Liver (tissue), 9 donors: ENCODE results near the gene KPNA4. TPM values are rescaled to one million over a fixed set of nuclear protein-coding genes. Genes with fewer than 3 reads are reported as not detected.

Experiments
- DNase-seq: peaks from one replicate; pipeline ENCODE4 v3.0.0-alpha.2; 2017; ENCODE audit warnings: low spot score
- H3K27ac ChIP-seq, 2 donors: one replicate each; pipeline ENCODE4 v1.7.0; 2013; ENCODE audit warnings: inconsistent platforms in 2 of 2, low read length in 2 of 2, control low read depth in 1 of 2, low read depth in 1 of 2, mild to moderate bottlenecking in 1 of 2
- H3K27me3 ChIP-seq, 4 donors: one replicate each; pipeline versions ENCODE4 v1.6.1 to v1.7.0; 2013; ENCODE audit warnings: low read length in 3 of 4, inconsistent platforms in 1 of 4, mild to moderate bottlenecking in 1 of 4, moderate library complexity in 1 of 4; ENCODE audit not compliant: control insufficient read depth in 4 of 4, insufficient read depth in 4 of 4
- H3K36me3 ChIP-seq, 4 donors: one replicate each; pipeline versions ENCODE4 v1.6.1 to v1.7.0; 2013; ENCODE audit warnings: low read length in 3 of 4, mild to moderate bottlenecking in 3 of 4, low read depth in 1 of 4, moderate library complexity in 1 of 4; ENCODE audit not compliant: control insufficient read depth in 4 of 4, insufficient read depth in 3 of 4
- H3K4me1 ChIP-seq, 4 donors: one replicate each; pipeline versions ENCODE4 v1.6.1 to v1.7.0; 2013; ENCODE audit warnings: low read length in 3 of 4, mild to moderate bottlenecking in 3 of 4, moderate library complexity in 1 of 4; ENCODE audit not compliant: control insufficient read depth in 4 of 4, insufficient read depth in 4 of 4
- H3K4me3 ChIP-seq, 3 donors: one replicate each; pipeline versions ENCODE4 v1.6.1 to v1.7.0; 2013; ENCODE audit warnings: low read length in 3 of 3, control low read depth in 1 of 3, low read depth in 1 of 3, mild to moderate bottlenecking in 1 of 3
- H3K9ac ChIP-seq, 2 donors: one replicate each; pipeline ENCODE4 v1.7.0; 2013; ENCODE audit warnings: low read length in 2 of 2, mild to moderate bottlenecking in 2 of 2, moderate library complexity in 2 of 2, control low read depth in 1 of 2, low read depth in 1 of 2
- H3K9me3 ChIP-seq, 4 donors: one replicate each; pipeline versions ENCODE4 v1.6.1 to v1.7.0; 2013; ENCODE audit warnings: low read length in 3 of 4; ENCODE audit not compliant: control insufficient read depth in 4 of 4
- EGR1 ChIP-seq, 2 donors: IDR thresholded peaks; 2 replicates each; pipeline ENCODE4 v1.6.1; 2016 to 2018; ENCODE audit warnings: antibody characterized with exemption in 2 of 2, low read depth in 2 of 2
- FOXA1 ChIP-seq: IDR thresholded peaks from 2 replicates; pipeline ENCODE4 v1.6.1; 2016; ENCODE audit warnings: antibody characterized with exemption
- FOXA2 ChIP-seq: IDR thresholded peaks from 2 replicates; pipeline ENCODE4 v1.6.1; 2016; ENCODE audit warnings: antibody characterized with exemption
- GABPA ChIP-seq, 2 donors: IDR thresholded peaks in 1 of 2; conservative IDR thresholded peaks in 1 of 2; 2 replicates each; pipeline ENCODE4 v1.6.1; 2016; ENCODE audit warnings: antibody characterized with exemption in 2 of 2, mild to moderate bottlenecking in 1 of 2, moderate library complexity in 1 of 2
- HNF4G ChIP-seq: IDR thresholded peaks from 2 replicates; pipeline ENCODE4 v1.6.1; 2016; ENCODE audit warnings: antibody characterized with exemption
- JUND ChIP-seq, 2 donors: IDR thresholded peaks; 2 replicates each; pipeline ENCODE4 v1.6.1; 2016; ENCODE audit warnings: antibody characterized with exemption in 2 of 2
- MAX ChIP-seq: IDR thresholded peaks from 2 replicates; pipeline ENCODE4 v1.6.1; 2016; ENCODE audit warnings: antibody characterized with exemption
- NR2F2 ChIP-seq: IDR thresholded peaks from 2 replicates; pipeline ENCODE4 v1.6.1; 2016; ENCODE audit warnings: antibody characterized with exemption
- RAD21 ChIP-seq, 2 donors: IDR thresholded peaks; 2 replicates each; pipeline ENCODE4 v1.6.1; 2016; ENCODE audit warnings: antibody characterized with exemption in 2 of 2, mild to moderate bottlenecking in 2 of 2
- RXRA ChIP-seq, 2 donors: IDR thresholded peaks; 2 replicates each; pipeline ENCODE4 v1.6.1; 2017 to 2018; ENCODE audit warnings: antibody characterized with exemption in 2 of 2, mild to moderate bottlenecking in 1 of 2
- SP1 ChIP-seq: IDR thresholded peaks from 2 replicates; pipeline ENCODE4 v1.6.1; 2018; ENCODE audit warnings: antibody characterized with exemption, mild to moderate bottlenecking
- TAF1 ChIP-seq: conservative IDR thresholded peaks from 2 replicates; pipeline ENCODE4 v1.6.1; 2016; ENCODE audit warnings: antibody characterized with exemption, mild to moderate bottlenecking
- YY1 ChIP-seq: IDR thresholded peaks from 2 replicates; pipeline ENCODE4 v1.6.1; 2016; ENCODE audit warnings: antibody characterized with exemption, mild to moderate bottlenecking
- WGBS: extraction: QIAGEN DNeasy Blood & Tissue Kit; methylation state at CpG from one replicate; pipeline ENCODE4 v1.1.7; 2013; 5-methylcytosine and 5-hydroxymethylcytosine counted together
- polyA plus RNA-seq, 2 donors: library from polyadenylated mRNA; stranded (reverse) in 1 of 2; unstranded in 1 of 2; fragments of 200-250 nt in 1 of 2; fragments of >200 nt in 1 of 2; fragmentation: Nextera tagmentation in 1 of 2; extraction: Ambion mirVana in 1 of 2; gene quantifications; one replicate each; pipeline versions ENCODE4 v1.2.1 to v1.2.3, GENCODE V29; 2013 to 2015
- total RNA-seq, 2 donors: library from RNA; depleted of rRNA; stranded (reverse); fragments of >200 nt; gene quantifications; one replicate each; pipeline ENCODE4 v1.2.3, GENCODE V29; 2014
- TF ChIP-seq, protein P1 (sequence below): IDR thresholded peaks from 2 replicates; pipeline ENCODE4 v1.6.1; 2016; ENCODE audit warnings: antibody characterized with exemption, mild to moderate bottlenecking
- TF ChIP-seq, protein P2 (sequence below): IDR thresholded peaks from 2 replicates; pipeline ENCODE4 v1.6.1; 2016; ENCODE audit warnings: antibody characterized with exemption
- TF ChIP-seq, protein P3 (sequence below): fragments of 150-350 bp; IDR thresholded peaks from 2 replicates; pipeline ENCODE4 v1.5.1; 2017; ENCODE audit warnings: improper control_type of control experiment, low read depth, low read length; ENCODE audit not compliant: missing input control
- TF ChIP-seq, protein P4 (sequence below): IDR thresholded peaks from 2 replicates; pipeline ENCODE4 v1.6.1; 2016; ENCODE audit warnings: antibody characterized with exemption
- donor health status: healthy.
- donor health status: healthy.
- donor health status: healthy.
- donor health status: healthy.
- donor health status: healthy.

The KPNA4 gene
- total and polyA plus RNA-seq, 4 donors, result 6.1 to 14.1 (median 10.3) TPM

DNA sequence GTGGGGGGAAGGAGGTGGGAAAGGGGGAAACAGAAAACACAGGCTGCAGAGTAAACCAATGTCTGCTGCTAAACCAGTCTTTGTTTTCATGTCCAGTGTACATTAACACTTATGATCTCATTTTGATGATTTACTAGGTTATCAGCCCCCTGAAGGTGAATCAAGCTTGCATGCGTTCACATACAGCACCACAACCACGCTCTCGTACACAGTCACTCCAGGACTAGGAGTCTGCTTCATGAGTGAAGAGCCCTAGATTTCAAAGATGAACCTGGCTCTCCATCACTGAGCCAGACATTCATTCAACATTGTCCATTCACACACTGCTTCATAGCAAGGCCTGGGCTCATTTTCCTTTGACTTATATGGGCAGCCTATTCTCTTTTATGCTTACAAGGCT, 64.0 kb downstream of the KPNA4 start:
- Histone ChIP-seq H3K27ac (no peak overlapping the region), H3K36me3 (peaks cover 8 to 42% (median 27%) of the 10 kb centered on the region in 4 donors), H3K9ac (no peak overlapping the region), H3K4me1 (no peaks in the 10 kb centered on the region), H3K4me3 (no peak overlapping the region), H3K9me3 (no peaks in the 10 kb centered on the region), H3K27me3 (no peaks in the 10 kb centered on the region)
- TF ChIP-seq FOXA1 (no peak), RAD21 (IDR thresholded peaks at IDR 0.05) (no peak), MAX (no peak), SP1 (no peak), HNF4G (no peak), NR2F2 (no peak), YY1 (no peak)
- TF ChIP-seq, protein P1, sequence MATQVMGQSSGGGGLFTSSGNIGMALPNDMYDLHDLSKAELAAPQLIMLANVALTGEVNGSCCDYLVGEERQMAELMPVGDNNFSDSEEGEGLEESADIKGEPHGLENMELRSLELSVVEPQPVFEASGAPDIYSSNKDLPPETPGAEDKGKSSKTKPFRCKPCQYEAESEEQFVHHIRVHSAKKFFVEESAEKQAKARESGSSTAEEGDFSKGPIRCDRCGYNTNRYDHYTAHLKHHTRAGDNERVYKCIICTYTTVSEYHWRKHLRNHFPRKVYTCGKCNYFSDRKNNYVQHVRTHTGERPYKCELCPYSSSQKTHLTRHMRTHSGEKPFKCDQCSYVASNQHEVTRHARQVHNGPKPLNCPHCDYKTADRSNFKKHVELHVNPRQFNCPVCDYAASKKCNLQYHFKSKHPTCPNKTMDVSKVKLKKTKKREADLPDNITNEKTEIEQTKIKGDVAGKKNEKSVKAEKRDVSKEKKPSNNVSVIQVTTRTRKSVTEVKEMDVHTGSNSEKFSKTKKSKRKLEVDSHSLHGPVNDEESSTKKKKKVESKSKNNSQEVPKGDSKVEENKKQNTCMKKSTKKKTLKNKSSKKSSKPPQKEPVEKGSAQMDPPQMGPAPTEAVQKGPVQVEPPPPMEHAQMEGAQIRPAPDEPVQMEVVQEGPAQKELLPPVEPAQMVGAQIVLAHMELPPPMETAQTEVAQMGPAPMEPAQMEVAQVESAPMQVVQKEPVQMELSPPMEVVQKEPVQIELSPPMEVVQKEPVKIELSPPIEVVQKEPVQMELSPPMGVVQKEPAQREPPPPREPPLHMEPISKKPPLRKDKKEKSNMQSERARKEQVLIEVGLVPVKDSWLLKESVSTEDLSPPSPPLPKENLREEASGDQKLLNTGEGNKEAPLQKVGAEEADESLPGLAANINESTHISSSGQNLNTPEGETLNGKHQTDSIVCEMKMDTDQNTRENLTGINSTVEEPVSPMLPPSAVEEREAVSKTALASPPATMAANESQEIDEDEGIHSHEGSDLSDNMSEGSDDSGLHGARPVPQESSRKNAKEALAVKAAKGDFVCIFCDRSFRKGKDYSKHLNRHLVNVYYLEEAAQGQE, result no peak
- TF ChIP-seq, protein P2, sequence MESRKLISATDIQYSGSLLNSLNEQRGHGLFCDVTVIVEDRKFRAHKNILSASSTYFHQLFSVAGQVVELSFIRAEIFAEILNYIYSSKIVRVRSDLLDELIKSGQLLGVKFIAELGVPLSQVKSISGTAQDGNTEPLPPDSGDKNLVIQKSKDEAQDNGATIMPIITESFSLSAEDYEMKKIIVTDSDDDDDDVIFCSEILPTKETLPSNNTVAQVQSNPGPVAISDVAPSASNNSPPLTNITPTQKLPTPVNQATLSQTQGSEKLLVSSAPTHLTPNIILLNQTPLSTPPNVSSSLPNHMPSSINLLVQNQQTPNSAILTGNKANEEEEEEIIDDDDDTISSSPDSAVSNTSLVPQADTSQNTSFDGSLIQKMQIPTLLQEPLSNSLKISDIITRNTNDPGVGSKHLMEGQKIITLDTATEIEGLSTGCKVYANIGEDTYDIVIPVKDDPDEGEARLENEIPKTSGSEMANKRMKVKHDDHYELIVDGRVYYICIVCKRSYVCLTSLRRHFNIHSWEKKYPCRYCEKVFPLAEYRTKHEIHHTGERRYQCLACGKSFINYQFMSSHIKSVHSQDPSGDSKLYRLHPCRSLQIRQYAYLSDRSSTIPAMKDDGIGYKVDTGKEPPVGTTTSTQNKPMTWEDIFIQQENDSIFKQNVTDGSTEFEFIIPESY, result no peak
- DNase-seq, result no peak
- 98% methylated on average over 3 of the region's 3 CpGs for WGBS

DNA sequence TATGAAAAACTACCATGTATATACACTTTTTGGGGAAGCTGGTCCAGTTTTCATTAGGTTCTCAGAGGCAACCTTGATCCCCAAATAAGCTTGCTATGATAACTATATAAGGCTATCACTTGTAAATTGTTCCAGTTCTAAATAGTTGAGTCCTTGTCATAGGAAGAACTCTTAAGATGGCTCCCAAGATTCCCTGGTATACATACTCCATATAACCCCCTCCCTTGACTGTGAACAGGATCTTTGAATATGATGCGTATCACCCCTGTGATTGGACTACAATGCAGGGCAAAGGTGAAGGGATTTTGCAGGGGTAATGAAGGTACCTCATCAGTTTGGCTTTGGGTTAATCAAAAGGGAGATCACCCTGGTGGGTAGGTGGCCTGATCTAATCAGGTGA, 67.2 kb downstream of the KPNA4 start:
- Histone ChIP-seq H3K4me1 (no peaks in the 10 kb centered on the region), H3K27me3 (no peaks in the 10 kb centered on the region), H3K4me3 (no peak overlapping the region), H3K27ac (no peak overlapping the region), H3K9ac (no peak overlapping the region), H3K9me3 (no peaks in the 10 kb centered on the region), H3K36me3 (peaks cover 7 to 20% (median 15%) of the 10 kb centered on the region in 4 donors)
- DNase-seq, result no peak
- TF ChIP-seq, protein P1, result no peak
- TF ChIP-seq NR2F2 (no peak), EGR1 (IDR thresholded peaks at IDR 0.05; ENCODE audit: low read depth in 2 of 2) (no peak), GABPA (IDR thresholded peaks at IDR 0.05 in 1 of 2, conservative IDR thresholded peaks at IDR 0.05 in 1 of 2) (no peak), HNF4G (no peak), RXRA (IDR thresholded peaks at IDR 0.05) (no peak), YY1 (no peak), RAD21 (IDR thresholded peaks at IDR 0.05) (no peak), SP1 (no peak), FOXA1 (no peak), MAX (no peak), TAF1 (no peak), JUND (IDR thresholded peaks at IDR 0.05) (no peak), FOXA2 (no peak)
- TF ChIP-seq, protein P3, sequence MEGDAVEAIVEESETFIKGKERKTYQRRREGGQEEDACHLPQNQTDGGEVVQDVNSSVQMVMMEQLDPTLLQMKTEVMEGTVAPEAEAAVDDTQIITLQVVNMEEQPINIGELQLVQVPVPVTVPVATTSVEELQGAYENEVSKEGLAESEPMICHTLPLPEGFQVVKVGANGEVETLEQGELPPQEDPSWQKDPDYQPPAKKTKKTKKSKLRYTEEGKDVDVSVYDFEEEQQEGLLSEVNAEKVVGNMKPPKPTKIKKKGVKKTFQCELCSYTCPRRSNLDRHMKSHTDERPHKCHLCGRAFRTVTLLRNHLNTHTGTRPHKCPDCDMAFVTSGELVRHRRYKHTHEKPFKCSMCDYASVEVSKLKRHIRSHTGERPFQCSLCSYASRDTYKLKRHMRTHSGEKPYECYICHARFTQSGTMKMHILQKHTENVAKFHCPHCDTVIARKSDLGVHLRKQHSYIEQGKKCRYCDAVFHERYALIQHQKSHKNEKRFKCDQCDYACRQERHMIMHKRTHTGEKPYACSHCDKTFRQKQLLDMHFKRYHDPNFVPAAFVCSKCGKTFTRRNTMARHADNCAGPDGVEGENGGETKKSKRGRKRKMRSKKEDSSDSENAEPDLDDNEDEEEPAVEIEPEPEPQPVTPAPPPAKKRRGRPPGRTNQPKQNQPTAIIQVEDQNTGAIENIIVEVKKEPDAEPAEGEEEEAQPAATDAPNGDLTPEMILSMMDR, result no peak
- TF ChIP-seq, protein P4, sequence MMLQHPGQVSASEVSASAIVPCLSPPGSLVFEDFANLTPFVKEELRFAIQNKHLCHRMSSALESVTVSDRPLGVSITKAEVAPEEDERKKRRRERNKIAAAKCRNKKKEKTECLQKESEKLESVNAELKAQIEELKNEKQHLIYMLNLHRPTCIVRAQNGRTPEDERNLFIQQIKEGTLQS, result no peak
- 97% methylated on average over 1 of the region's 1 CpG for WGBS
